GM19025 (cell line): ENCODE measurements around the gene PHLDB1.

ENCODE experiments used
- ATAC-seq: cut with Tn5 transposase; IDR thresholded peaks from one replicate; pipeline ENCODE4 v1.9.1; 2021; ENCODE audit warnings: mild to moderate bottlenecking, low read depth, moderate library complexity; ENCODE audit not compliant: unreplicated experiment

PHLDB1 gene

DNA sequence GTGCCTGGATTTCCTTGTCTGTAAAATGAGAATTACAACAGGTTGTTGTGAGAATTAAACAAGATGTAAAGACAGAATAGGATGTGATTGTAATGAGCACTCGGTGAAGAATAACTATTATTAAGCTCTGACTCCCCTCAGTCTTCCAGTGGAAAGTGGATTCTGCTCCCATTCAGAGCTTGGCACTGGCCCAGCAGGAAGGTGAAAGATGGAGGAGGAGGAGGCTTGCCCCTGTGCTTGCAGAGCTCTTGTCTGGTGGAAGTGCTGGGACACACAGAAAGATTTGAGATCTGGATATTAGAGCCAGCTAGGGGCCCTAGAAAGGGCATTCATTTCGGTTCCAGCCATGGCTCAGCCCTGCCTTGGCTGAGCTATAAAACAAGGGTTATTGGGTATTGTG lies 28.2 kb downstream of the PHLDB1 start:
- no peak for ATAC-seq

DNA sequence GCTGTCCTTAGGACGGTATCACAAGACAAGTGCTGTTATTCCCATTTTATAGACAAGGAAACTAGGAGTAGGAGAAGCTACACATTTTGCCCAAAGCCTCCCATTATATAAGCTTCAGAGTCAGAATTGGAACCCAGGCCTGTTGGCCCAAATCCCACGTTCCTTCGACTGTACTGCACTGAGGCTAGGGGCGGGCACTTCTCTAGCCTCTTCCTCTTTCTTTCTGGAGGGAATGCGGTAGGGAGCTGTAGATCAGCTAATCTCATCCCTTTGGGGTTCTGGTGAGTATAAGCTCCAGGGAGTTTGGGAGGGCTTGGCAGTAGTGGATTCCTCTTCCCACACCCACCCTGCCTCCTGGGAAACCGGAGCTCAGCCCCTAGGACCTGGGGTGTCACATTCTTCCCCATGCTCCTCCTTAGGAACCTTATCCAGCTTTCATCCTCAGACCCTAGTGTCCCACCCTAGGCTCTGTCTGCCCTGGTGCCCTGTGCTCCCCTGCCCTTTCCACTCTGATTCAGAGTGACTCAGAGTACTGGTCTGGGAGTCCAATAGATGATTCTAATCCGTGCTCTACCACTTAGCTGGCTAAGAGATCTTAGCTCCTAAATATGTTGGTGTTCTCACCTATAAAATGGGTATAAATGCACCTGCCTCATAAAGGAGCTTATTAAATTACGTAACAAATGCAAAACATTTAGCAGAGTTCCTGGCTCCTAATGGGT lies 29.3 kb downstream of the PHLDB1 start:
- no peak for ATAC-seq

DNA sequence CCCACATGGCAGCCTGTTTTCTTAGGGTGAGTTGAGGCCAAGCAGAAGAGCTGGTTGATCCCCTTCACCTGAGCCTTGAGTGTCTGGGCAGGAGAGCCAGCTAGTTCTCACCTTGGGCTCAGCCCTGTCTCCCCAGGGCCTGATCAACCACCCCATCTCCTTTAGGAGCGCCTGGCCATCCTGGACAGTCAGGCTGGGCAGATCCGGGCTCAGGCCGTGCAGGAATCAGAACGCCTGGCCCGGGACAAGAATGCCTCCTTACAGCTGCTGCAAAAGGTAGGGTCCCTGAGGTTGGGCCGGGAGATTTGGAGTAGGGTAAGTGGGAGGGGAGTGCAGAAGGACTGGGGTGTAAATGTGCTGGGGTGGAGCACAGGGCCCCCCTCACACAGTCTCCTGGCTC lies 31.3 kb downstream of the PHLDB1 start:
- ATAC-seq = no peak

GRCh38 chr11:118639899-118640298 lies 32.5 kb downstream of the PHLDB1 start:
- ATAC-seq = no peak

- ATAC-seq = no peak
Observed at GRCh38 chr11:118640332-118641154, 33.1 kb downstream of the PHLDB1 start.

DNA sequence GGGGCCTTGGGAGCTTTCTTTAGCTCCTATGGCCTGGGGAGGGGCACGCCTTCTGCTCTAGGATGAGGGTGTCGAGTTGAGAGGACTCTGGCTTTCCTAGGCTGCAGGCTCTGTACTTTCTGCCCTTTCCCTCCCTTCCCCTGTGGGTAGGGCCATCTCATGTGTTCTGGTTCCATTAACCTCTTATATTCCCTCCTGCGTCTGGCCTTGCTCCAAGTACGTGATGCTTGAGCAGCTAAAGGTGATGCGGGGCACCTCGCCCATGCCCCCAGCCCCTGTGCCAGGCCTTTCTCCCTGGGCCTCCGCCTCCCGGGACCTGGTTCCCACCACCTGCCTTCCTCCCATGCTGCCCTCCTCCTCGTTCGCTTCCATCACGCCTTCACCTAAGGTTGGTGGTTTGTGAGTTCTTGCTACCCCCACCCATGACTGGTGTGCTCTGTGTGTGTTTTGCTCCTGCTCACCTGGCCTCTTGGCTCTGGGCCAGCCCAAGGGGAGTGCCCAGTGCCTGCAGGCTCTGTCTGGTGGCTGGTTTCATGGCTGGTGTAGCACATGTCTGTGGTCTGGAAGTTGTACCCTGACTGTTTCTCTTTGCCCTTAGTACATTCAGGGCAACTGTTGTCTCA lies 34.1 kb downstream of the PHLDB1 start:
- ATAC-seq = no peak

DNA sequence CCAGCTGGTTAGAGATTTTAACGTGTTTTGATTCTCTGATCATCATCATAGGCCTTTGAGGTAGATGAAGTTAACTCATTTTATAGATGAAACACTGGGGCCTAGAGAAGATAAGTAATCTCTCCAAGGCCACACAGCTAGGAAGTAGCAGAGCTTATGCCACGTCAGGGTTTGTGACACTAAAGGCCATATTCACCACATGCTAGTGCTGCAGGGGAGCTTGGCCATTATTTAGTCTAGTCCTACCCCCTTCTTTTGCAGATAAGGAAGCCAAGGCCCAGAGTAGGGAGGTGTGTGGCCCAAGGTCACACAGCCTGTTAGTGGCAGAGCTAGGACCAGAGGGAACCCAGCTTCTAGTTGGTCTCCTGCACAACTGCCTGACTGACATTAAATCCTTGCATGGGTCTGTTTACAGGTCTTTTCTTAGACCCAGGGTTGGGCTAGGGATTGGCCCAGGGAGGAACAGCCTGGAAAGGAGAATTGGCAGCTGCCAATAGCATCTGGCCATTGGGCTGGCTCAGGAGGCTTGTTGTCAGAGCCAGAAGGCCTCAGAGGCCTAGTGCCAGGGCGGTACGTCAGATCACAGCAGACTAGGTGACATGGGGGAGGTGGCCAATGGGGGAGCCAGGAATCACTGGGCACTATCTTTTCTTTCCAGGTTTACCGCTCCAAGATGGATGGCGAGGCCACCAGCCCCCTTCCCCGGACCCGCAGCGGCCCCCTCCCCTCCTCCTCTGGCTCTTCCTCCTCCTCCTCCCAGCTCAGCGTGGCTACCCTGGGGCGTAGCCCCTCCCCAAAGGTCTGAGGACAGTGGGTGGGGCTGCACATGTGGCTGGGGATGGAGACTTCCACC lies 36.0 kb downstream of the PHLDB1 start:
- no peak for ATAC-seq

GRCh38 chr11:118643995-118644345 lies 36.6 kb downstream of the PHLDB1 start:
- no peak for ATAC-seq

DNA sequence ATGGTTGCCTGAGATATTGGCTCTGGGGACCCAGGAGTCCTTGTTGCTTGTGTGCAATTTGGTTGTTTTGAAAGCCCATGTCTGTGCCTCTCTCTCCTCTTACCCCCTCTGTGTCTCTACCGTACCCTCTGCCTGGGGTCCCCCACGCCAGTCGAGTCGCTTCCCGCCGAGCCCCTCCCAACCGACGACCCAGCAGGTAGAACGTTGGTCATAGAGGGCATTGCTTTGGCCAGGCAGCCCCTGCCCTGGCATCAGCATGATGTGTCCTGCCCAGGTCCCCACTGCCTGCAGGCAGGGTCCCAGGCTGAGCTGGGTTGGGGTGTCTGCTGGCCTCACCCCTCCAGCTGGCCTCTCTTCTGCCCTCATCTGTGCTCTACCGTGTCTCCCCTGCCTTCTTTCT lies 37.1 kb downstream of the PHLDB1 start:
- no peak for ATAC-seq

DNA sequence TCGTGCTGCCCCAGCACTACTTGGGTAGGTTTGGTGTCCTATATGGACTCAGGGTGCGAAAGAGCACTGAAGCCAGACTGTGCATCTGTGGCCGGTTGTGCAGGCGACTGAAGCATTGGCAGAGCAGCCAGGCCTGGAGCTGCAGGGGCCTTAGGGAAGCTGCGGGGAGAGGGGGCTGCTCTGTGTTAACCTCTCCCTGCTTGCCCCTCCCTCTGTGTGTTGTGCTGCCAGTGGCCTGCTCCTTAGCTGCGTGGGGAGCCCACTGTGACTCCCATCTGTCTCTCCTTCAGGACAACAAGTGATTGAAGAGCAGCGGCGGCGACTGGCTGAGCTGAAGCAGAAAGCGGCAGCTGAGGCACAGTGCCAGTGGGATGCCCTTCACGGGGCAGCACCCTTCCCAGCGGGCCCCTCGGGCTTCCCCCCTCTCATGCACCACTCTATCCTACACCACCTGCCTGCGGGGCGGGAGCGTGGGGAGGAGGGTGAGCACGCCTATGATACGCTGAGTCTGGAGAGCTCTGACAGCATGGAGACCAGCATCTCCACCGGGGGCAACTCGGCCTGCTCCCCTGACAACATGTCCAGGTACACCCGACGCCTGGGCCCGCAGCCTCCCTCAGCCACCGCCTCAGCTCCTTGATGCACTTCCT lies 37.8 kb downstream of the PHLDB1 start:
- ATAC-seq = no peak

GRCh38 chr11:118646393-118646792 lies 39.0 kb downstream of the PHLDB1 start:
- ATAC-seq = no peak

- ATAC-seq = no peak
Observed at GRCh38 chr11:118648291-118648690, 40.9 kb downstream of the PHLDB1 start.

DNA sequence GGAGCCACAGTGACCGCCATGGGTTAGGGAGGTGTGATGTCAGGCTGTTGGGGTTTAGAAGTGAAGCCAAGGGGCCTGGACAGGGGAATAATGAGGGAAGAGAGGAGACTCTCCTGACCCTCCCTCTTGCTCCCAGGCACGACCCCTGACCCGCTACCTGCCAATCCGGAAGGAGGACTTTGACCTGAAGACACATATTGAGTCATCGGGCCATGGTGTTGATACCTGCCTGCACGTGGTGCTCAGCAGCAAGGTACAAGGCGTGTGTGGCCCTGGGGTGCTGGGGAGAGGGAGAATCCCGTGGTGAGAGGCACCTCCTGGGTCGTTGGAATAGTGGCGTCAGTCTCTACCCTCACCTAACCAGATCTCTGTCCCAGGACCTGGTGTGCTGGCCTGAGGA lies 42.5 kb downstream of the PHLDB1 start:
- ATAC-seq = no peak

GRCh38 chr11:118650366-118650765 lies 43.0 kb downstream of the PHLDB1 start:
- ATAC-seq = no peak

- no peak for ATAC-seq
Observed at GRCh38 chr11:118651820-118652219, 44.4 kb downstream of the PHLDB1 start.

GRCh38 chr11:118652681-118653181 lies 45.3 kb downstream of the PHLDB1 start:
- no peak for ATAC-seq

DNA sequence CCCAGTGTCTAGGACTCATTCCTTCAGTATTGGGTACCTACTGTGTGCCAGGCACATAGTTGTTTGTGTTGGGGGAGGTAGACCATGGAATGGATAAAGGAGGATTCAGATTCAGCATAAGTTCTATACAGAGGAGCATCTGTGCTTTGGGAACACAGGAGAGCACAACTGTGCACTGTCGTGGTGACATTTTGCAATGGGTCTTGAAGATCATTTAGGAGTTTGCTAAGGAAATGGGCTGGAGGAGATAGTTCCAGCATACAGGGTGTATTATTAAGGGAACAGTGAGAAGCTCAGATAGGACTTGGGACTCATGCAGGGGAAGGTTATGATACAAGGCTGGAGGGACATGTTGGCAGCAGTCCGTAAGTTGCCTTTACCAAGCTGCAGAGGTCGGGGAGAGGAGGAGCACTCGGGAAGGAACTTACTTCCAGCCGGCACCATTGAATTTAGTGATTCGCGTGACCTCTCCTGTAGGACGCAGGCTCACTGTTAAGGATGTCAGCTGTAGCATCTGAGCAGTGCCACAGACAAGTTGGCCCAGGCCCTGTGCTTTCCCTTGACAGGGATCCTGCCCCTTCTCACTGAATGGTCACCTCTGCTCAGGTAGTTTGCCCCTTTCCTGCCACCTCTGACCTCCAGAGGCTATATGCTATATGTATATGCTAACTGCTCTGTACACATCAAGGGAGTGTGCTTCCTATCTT lies 46.4 kb downstream of the PHLDB1 start:
- ATAC-seq = no peak

GRCh38 chr11:118655486-118656190 lies 48.2 kb downstream of the PHLDB1 start:
- no peak for ATAC-seq
